ENCODE measurements around the gene SRP14. TPM values are rescaled to one million over a fixed set of nuclear protein-coding genes. Genes with fewer than 3 reads are reported as not detected.

SRP14 gene
- total and polyA plus RNA-seq, 3 donors from 2014 or later: 277 to 410 (median 359) TPM

DNA sequence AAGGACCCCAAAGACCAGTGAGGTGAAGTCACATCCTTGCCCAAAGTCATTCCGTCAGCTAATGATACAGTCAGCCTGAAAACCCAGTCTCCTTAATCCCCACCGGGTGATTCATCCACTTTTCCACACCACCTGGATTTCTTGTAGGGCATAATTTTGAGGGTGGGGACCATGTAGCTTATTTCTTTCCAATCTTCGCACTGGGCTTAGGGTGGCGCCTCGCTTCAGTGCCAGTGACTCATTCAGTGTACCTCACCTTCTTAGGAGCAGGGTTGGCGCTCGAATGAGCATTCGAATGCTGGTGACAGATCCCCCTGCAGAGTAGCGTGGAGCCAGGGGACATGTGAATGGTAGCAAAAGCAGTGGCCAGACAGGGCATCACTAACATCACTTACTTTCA, 45.7 kb upstream of the SRP14 start:
- Histone ChIP-seq H3K4me3 (no peak overlapping the region), H3K9me3 (no peaks in the 10 kb centered on the region), H3K27ac (no peak overlapping the region), H3K36me3 (ENCODE audit: low read depth, missing control alignments) (no peaks in the 10 kb centered on the region), H3K27me3 (no peaks in the 10 kb centered on the region), H3K4me1 (peaks cover 32% of the 10 kb centered on the region)
- WGBS, 2 donors: 96 to 98% methylated on average over 9 of the region's 9 CpGs
- TF ChIP-seq, protein P1, sequence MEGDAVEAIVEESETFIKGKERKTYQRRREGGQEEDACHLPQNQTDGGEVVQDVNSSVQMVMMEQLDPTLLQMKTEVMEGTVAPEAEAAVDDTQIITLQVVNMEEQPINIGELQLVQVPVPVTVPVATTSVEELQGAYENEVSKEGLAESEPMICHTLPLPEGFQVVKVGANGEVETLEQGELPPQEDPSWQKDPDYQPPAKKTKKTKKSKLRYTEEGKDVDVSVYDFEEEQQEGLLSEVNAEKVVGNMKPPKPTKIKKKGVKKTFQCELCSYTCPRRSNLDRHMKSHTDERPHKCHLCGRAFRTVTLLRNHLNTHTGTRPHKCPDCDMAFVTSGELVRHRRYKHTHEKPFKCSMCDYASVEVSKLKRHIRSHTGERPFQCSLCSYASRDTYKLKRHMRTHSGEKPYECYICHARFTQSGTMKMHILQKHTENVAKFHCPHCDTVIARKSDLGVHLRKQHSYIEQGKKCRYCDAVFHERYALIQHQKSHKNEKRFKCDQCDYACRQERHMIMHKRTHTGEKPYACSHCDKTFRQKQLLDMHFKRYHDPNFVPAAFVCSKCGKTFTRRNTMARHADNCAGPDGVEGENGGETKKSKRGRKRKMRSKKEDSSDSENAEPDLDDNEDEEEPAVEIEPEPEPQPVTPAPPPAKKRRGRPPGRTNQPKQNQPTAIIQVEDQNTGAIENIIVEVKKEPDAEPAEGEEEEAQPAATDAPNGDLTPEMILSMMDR (IDR thresholded peaks at IDR 0.05): no peak
- TF ChIP-seq POLR2A (IDR thresholded peaks at IDR 0.05): no peak
- intact Hi-C loops (cut with DNase I; ENCODE audit: low total_unique reads): no loop called here
- DNase-seq: no peak

DNA sequence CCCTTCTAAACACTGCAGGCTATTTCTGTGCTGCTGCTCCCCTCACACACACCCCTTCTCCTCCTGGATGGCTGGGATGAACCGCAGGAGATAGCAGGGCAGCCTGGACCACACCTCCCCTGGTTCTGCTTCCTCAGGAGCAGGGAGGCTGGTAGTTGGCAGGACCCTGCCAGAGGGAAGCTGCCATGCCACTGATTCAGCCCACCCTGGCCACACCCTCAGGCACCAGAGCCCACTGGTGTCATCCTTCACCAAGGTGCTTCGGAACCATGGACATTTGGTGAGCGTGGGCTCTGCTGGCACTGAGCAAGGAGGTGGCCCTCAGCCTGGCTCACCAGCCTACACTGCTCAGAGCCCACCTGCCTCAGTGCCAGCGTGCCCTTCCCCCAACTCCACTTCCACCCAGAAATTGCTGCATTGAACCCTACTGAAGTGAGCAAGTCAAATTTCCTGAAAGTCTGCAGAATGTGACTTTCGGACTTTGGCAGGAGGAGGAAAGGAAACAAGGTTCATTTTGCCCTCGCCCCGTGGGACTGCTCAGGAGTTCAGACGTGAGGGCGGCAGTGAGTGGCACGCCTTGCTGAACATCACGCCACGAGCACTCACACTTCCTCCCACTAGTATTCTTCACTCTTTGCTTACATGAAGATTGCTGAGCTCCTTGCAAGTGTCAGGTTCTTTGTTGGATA, 43.4 kb upstream of the SRP14 start:
- H3K4me3 ChIP-seq: no peak overlapping the region
- H3K9me3 ChIP-seq: no peaks in the 10 kb centered on the region
- H3K27me3 ChIP-seq: no peaks in the 10 kb centered on the region
- intact Hi-C loops (cut with DNase I; ENCODE audit: low total_unique reads): no loop called here
- WGBS, 2 donors: 57 to 75% methylated on average over 10 to 12 of the region's 12 CpGs
- peaks cover 18% of the 10 kb centered on the region for H3K4me1 ChIP-seq
- DNase-seq: no peak
- peak overlapping the region; percentile 81 to 89 for H3K27ac ChIP-seq
- no peaks in the 10 kb centered on the region for H3K36me3 ChIP-seq (ENCODE audit: low read depth, missing control alignments)
- no peak for TF ChIP-seq POLR2A (IDR thresholded peaks at IDR 0.05)
- TF ChIP-seq, protein P1 (IDR thresholded peaks at IDR 0.05): no peak

DNA sequence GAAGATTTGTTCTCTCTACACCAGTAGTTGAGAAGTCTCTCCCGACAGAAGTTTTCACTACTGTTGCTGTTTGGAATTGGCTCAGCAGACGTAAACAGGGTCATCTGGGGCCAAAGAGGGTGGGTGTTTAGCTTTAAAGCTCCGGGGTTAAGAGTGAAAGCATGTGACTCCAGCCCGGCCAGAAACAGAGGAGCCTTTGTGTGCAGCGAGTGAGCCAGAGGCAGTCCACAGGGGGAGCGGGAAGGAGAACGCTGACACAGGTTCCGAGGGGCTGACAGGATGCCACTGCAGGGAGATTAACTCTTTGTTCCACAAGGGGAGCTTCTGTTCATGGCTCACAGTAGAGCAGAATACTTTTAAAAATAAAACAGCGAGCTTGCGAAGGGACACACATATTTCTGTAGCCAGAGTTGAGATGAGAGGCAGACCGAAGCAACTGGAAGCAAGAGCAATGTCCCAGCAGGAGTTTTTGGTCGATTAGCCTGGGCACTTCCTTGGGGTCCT, 42.8 kb upstream of the SRP14 start:
- Histone ChIP-seq H3K4me1 (peaks cover 18% of the 10 kb centered on the region), H3K36me3 (ENCODE audit: low read depth, missing control alignments) (no peaks in the 10 kb centered on the region), H3K9me3 (no peaks in the 10 kb centered on the region), H3K4me3 (peak overlapping the region; percentile 1 to 37), H3K27me3 (no peaks in the 10 kb centered on the region), H3K27ac (peak overlapping the region; percentile 81 to 89)
- TF ChIP-seq, protein P1 (IDR thresholded peaks at IDR 0.05): peak in 1 of 3 experiments; percentile 3
- no peak for TF ChIP-seq POLR2A (IDR thresholded peaks at IDR 0.05)
- DNase-seq: peak; percentile 94
- WGBS, 2 donors: 21 to 38% methylated on average over 12 of the region's 12 CpGs
- intact Hi-C loops (cut with DNase I; ENCODE audit: low total_unique reads): no loop called here

- DNase-seq: no peak
Measured at GRCh38 chr15:40080847-40081246, 41.9 kb upstream of the SRP14 start.

More at GRCh38 chr15:40080847-40081246, 41.9 kb upstream of the SRP14 start:
- peak overlapping the region; percentile 81 to 89 for H3K27ac ChIP-seq
- no peaks in the 10 kb centered on the region for H3K9me3 ChIP-seq
- TF ChIP-seq, protein P1 (IDR thresholded peaks at IDR 0.05): no peak
- no peak for TF ChIP-seq POLR2A (IDR thresholded peaks at IDR 0.05)
- peak overlapping the region in 1 of 2 donors; percentile 37 for H3K4me3 ChIP-seq
- 43 to 48% methylated on average over 5 of the region's 5 CpGs for WGBS, 2 donors
- peaks cover 18% of the 10 kb centered on the region for H3K4me1 ChIP-seq
- H3K36me3 ChIP-seq (ENCODE audit: low read depth, missing control alignments): no peaks in the 10 kb centered on the region
- intact Hi-C loops (cut with DNase I; ENCODE audit: low total_unique reads): no loop called here
- H3K27me3 ChIP-seq: no peaks in the 10 kb centered on the region
